Ovary (tissue), 9 donors: ENCODE data around the gene LARP4B. TPM values are rescaled to one million over a fixed set of nuclear protein-coding genes. Genes with fewer than 3 reads are reported as not detected.
A peak's percentile ranks its signal among the peaks of the same experiment; 100 is the strongest.

ENCODE experiments used
- DNase-seq, 5 donors: peaks; one replicate each; pipeline ENCODE4 v3.0.0-alpha.2; 2019 to 2020
- H3K27ac ChIP-seq, 2 donors: fragments of 200-600 bp; one replicate each; pipeline versions ENCODE4 v1.5.1 to v1.8.0; 2019 to 2022
- H3K27me3 ChIP-seq: fragments of 200-600 bp; one replicate; pipeline ENCODE4 v1.8.0; 2022
- H3K36me3 ChIP-seq: fragments of 200-600 bp; sonication (generic); one replicate; pipeline ENCODE4 v1.5.1; 2019
- H3K4me1 ChIP-seq: one replicate; pipeline ENCODE4 v1.8.1; 2013; ENCODE audit warnings: mild to moderate bottlenecking, moderate library complexity; ENCODE audit not compliant: insufficient read depth
- H3K4me3 ChIP-seq: fragments of 200-600 bp; sonication (generic); one replicate; pipeline ENCODE4 v1.5.1; 2017
- H3K9me3 ChIP-seq, 2 donors: fragments of 200-600 bp in 1 of 2; sonication (generic) in 1 of 2; one replicate each; pipeline versions ENCODE4 v1.5.1 to v1.8.1; 2013 to 2019; ENCODE audit warnings: mild to moderate bottlenecking in 1 of 2, moderate library complexity in 1 of 2
- EP300 ChIP-seq: sonication (generic); formaldehyde crosslinking; IDR thresholded peaks from one replicate; pipeline ENCODE4 v1.6.1; 2017; ENCODE audit warnings: antibody characterized with exemption
- POLR2A ChIP-seq: fragments of 450-650 bp; IDR thresholded peaks from one replicate; pipeline ENCODE4 v1.6.1; 2017; ENCODE audit warnings: antibody characterized with exemption, mild to moderate bottlenecking, moderate library complexity
- WGBS, 3 donors: extraction: QIAGEN DNeasy Blood & Tissue Kit in 1 of 3; methylation state at CpG; one replicate each; pipeline versions ENCODE4 v1.1.5 to v1.1.7; 2013 to 2017; 5-methylcytosine and 5-hydroxymethylcytosine counted together
- intact Hi-C, 4 donors: fragments of 100-400 bp; cut with DNase I; formaldehyde crosslinking; loops; one replicate each; pipeline versions ENCODE4 v1.11.0 to v1.15.1; 2022 to 2023
- polyA plus RNA-seq, 2 donors: library from polyadenylated mRNA; stranded (reverse); fragments of 200-250 nt in 1 of 2; fragments of 350-450 nt in 1 of 2; fragmentation: Illumina TruSeq in 1 of 2; extraction: RNeasy Lipid Tissue Mini Kit (QIAGEN cat#74804) in 1 of 2; gene quantifications; one replicate each; pipeline ENCODE4 v1.2.3, GENCODE V29; 2013 to 2014
- total RNA-seq, 7 donors: library from RNA; depleted of rRNA in 2 of 7; stranded (reverse); fragments of >200 nt in 2 of 7; fragmentation: NEBNext Ultra II Directional in 3 of 7; extraction: Animal tissue kit (Norgen Biotek cat#: 25700) in 3 of 7; gene quantifications; one replicate each; pipeline versions ENCODE4 v1.1.0 to v1.2.4, GENCODE V29; 2016 to 2023
- TF ChIP-seq, protein P1 (sequence below), 3 donors: fragments of 450-650 bp in 2 of 3; fragments of 200-600 bp in 1 of 3; IDR thresholded peaks; one replicate each; pipeline versions ENCODE4 v1.5.1 to v1.8.0; 2016 to 2022; ENCODE audit warnings: antibody characterized with exemption in 3 of 3, mild to moderate bottlenecking in 1 of 3
- donor health status: DM: no; HTN: no; CAD: no; lungs with moderate emphysema.
- donor health status: DM: no; HTN: no; CAD: no.
- donor health status: Bipolar disorder and iron deficiency.
- donor health status: DM: yes; HTN: yes; CAD: no.
- donor health status: DM: no; HTN: no; CAD: no.
- donor health status: DM: yes; HTN: yes; CAD: no.

Gene LARP4B
- total and polyA plus RNA-seq, 9 donors: 14.4 to 77.8 (median 54.4) TPM

DNA sequence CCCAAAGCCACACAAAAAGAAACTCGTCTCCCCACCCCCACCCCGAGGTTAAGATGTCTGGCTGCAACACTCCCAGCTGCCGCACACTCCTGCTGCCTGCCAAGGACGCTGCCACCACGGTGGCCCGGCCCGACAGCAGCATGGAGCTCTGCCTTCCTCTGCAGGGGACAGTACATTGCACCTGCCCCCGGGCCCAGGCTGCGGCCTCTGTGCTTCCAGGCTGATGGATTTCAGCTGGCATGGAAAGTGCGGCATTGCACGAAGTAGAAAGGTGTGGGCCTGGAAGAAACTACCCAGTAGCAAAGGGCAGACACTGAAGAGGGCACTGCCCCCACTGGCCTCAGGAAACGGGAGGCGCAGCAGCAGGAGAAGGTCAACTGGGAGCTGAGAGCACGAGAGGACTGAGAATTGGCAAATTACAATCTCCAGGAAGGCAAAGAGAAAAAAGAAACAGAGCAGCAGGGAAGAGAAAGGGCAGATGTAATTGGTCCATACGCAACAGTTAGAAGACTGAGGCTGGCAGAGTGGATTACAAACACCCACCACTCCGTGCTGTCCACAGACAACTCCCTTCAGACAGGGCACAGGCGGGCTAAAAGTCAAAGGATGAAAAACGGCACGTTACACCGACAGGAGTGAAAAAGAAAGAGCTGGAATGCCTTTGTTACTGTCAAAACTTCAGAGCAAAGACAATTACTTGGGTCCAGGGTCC is 124.9 kb downstream of the LARP4B start:
- WGBS, 3 donors: 45 to 55% (median 48%) methylated on average over 20 of the region's 20 CpGs
- Histone ChIP-seq H3K27ac (no peak overlapping the region), H3K27me3 (no peaks in the 10 kb centered on the region), H3K4me3 (no peak overlapping the region), H3K4me1 (no peaks in the 10 kb centered on the region), H3K9me3 (no peaks in the 10 kb centered on the region), H3K36me3 (no peaks in the 10 kb centered on the region)
- no peak for DNase-seq
- no peak for TF ChIP-seq EP300
- TF ChIP-seq, protein P1, sequence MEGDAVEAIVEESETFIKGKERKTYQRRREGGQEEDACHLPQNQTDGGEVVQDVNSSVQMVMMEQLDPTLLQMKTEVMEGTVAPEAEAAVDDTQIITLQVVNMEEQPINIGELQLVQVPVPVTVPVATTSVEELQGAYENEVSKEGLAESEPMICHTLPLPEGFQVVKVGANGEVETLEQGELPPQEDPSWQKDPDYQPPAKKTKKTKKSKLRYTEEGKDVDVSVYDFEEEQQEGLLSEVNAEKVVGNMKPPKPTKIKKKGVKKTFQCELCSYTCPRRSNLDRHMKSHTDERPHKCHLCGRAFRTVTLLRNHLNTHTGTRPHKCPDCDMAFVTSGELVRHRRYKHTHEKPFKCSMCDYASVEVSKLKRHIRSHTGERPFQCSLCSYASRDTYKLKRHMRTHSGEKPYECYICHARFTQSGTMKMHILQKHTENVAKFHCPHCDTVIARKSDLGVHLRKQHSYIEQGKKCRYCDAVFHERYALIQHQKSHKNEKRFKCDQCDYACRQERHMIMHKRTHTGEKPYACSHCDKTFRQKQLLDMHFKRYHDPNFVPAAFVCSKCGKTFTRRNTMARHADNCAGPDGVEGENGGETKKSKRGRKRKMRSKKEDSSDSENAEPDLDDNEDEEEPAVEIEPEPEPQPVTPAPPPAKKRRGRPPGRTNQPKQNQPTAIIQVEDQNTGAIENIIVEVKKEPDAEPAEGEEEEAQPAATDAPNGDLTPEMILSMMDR (IDR thresholded peaks at IDR 0.05): no peak
- TF ChIP-seq POLR2A: no peak
- intact Hi-C loops: no loop called here

DNA sequence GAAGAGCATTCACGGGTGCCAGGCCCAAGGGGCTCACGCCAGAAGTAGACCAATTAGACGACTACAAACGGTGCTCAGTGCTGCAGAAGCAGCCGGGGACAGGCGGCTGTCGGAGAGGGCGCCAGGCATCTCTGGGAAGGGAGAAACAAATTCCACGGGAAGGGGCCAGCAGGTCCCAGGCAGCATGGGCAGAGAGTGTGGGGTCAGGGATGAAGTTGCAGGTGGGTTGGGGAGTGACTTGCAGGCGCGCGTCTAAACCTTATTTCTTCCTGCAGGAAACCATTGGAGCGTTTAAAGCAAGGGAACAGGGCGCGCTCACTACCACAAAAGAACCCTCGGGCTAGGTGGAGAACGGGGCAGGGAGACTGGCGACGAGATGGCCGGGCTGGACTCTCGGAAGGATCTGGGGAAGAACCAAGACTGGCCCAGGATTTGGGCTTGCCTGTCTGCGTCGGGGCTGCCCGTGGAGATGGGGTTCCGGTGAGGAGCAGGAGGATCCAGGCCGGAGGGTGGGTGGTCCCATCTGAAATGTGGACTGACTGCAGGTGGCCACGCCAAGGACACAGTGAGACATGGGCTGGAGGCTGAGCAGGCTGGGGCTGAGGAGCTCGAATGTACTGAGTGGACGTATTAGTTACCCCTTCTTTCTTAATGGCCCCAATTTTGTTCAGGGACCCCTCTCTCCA is 125.7 kb downstream of the LARP4B start:
- WGBS, 3 donors: 88 to 91% (median 90%) methylated on average over 29 of the region's 29 CpGs
- H3K27ac ChIP-seq: no peak overlapping the region
- no peaks in the 10 kb centered on the region for H3K27me3 ChIP-seq
- H3K4me1 ChIP-seq: no peaks in the 10 kb centered on the region
- no peaks in the 10 kb centered on the region for H3K36me3 ChIP-seq
- no peak overlapping the region for H3K4me3 ChIP-seq
- TF ChIP-seq, protein P1 (IDR thresholded peaks at IDR 0.05): no peak
- TF ChIP-seq POLR2A (no peak), EP300 (no peak)
- H3K9me3 ChIP-seq: no peaks in the 10 kb centered on the region
- DNase-seq: no peak
- intact Hi-C loops: no loop called here

DNA sequence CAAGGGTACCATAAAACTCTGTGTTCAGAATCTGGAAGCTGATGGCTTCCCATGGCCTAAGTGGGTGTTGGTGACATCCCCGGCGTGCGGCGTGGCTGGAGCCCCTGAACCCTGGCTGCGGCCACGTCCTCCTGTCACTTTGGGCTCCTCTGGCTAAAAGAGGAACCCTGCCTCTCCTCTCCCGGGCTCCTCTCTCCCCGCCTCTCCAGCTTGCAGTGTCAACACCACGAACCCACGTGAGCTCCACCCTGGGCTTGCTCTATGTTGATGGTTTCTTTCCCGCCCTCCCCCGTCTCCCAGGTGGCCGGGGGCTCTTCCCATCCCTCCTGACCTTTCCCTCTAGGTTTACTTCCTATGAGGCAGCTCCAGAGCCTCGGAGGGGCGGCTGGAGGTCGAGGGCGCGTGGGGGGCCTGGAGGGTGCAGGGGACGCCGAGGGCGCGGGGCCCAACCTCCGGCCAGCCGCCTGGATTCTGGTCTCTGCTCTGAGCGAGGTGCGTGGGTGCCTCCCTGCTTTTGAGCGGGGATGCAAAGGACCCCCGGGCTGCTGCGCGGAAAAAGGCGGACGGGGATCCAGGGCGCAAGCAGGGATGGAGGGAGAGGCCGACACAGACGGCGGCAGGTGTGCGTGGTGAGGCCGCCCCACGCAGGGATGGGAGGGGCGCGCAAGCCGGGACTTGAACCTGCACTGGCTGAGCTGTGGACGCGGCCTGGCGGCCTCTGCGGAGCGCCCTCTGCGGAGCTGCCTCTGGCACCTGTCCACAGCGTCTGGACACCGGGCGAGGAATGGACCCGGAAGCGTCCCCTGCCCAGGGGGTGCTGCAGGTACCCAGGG is 126.5 kb downstream of the LARP4B start:
- Histone ChIP-seq H3K36me3 (no peaks in the 10 kb centered on the region), H3K4me3 (no peak overlapping the region), H3K4me1 (no peaks in the 10 kb centered on the region), H3K9me3 (no peaks in the 10 kb centered on the region), H3K27me3 (no peaks in the 10 kb centered on the region), H3K27ac (no peak overlapping the region)
- intact Hi-C loops: no loop called here
- 80 to 85% (median 83%) methylated on average over 53 of the region's 53 CpGs for WGBS, 3 donors
- TF ChIP-seq, protein P1 (IDR thresholded peaks at IDR 0.05): no peak
- TF ChIP-seq POLR2A (no peak), EP300 (no peak)
- DNase-seq: no peak

DNA sequence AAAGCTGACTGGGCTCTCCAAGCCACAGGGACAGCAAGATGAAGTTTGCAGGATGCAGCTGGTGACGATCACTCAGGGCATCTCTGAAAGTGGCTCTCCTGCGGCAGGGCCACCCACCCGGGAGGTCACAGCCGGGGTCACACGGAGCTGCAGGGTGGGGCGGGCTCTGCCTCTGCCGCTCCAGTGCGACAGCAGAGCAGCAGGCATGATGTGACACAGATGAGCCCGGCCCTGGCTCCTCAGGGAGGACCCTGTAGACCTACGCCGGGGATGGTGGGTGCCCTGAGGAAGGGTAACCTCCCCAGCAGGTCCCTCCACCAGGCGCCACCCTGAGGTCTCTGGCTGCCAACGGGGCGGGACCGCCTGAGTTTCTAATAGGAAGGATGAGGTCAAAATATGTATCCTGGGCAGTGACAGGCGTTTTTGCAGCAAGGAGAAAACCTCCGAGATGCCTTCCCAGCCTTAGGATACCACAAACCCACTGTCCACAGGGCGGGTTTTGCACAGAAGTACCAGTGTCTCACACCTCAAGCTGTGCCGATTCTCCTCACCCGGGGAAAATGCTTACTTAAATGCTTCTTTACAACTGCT is 127.2 kb downstream of the LARP4B start:
- 61 to 68% (median 62%) methylated on average over 20 of the region's 20 CpGs for WGBS, 3 donors

More for the DNA sequence above, 127.2 kb downstream of the LARP4B start:
- TF ChIP-seq, protein P1 (IDR thresholded peaks at IDR 0.05): no peak
- TF ChIP-seq EP300 (no peak), POLR2A (no peak)
- Histone ChIP-seq H3K4me3 (no peak overlapping the region), H3K9me3 (no peaks in the 10 kb centered on the region), H3K27me3 (no peaks in the 10 kb centered on the region), H3K27ac (no peak overlapping the region), H3K4me1 (no peaks in the 10 kb centered on the region), H3K36me3 (no peaks in the 10 kb centered on the region)
- intact Hi-C loops: no loop called here
- peak in 1 of 5 donors; percentile 16 for DNase-seq
